GM12878 (cell line): Measurements from ENCODE around the gene PREB. TPM values are rescaled to one million over a fixed set of nuclear protein-coding genes. Genes with fewer than 3 reads are reported as not detected.
A peak's percentile ranks its signal among the peaks of the same experiment; 100 is the strongest.
"Not testable (repeated sequence)": the region's sequence is repeated elsewhere in the genome, so short reads cannot be mapped to it uniquely, and the experiment has no call there.

Source experiments
- ATAC-seq: fragments of 200-7000 bp; cut with Tn5 transposase; 3 replicates; pipeline ENCODE4 v1.9.1; 2020; ENCODE audit warnings: mild to moderate bottlenecking, moderate library complexity
- BruUV-seq: library from RNA; stranded (reverse); fragments of 400-500 nt; replicated peaks from 2 replicates; lab custom pipeline; 2021; lab: Mats Ljungman, UMichigan
- CTCF ChIA-PET: fragments of 300-600 bp; sonication (Branson Sonifier 250); formaldehyde crosslinking; extraction: SDS; loops from one replicate; lab custom pipeline; 2021; ENCODE audit warnings: inconsistent platforms; lab: Yijun Ruan, JAX
- POLR2A ChIA-PET: fragments of 350-600 bp; formaldehyde crosslinking; extraction: SDS; loops from one replicate; lab custom pipeline; 2021; ENCODE audit warnings: inconsistent platforms; lab: Charles Lee
- RAD21 ChIA-PET: fragments of 300-600 bp; sonication (Branson Sonifier 250); formaldehyde crosslinking; loops from one replicate; lab custom pipeline; 2023; ENCODE audit warnings: antibody characterized with exemption; ENCODE audit not compliant: unreplicated experiment; lab: Charles Lee
- SMC1A ChIA-PET: fragments of 300-600 bp; sonication (Branson Sonifier 250); formaldehyde crosslinking; loops from one replicate; lab custom pipeline; 2023; ENCODE audit not compliant: unreplicated experiment, uncharacterized antibody; lab: Charles Lee
- DNase-seq: peaks from one replicate; pipeline ENCODE4 v3.0.0-alpha.2; 2011; ENCODE audit warnings: low read depth, low spot score
- FAIRE-seq: peaks from 3 replicates; lab custom pipeline; 2011; peaks lifted over from hg19 to GRCh38; lab: Jason Lieb, UNC
- H2AFZ ChIP-seq: 2 replicates; pipeline ENCODE4 v1.6.0; 2011; ENCODE audit warnings: low read depth, low read length, control low read depth; ENCODE audit not compliant: control insufficient read depth
- H3K27ac ChIP-seq: 2 replicates; pipeline ENCODE4 v1.5.1; 2011; ENCODE audit warnings: control low read depth; ENCODE audit not compliant: control insufficient read depth, insufficient read depth
- H3K27me3 ChIP-seq, 2 experiments: replicated peaks in 1 of 2; 2 replicates each; pipeline versions ENCODE4 v1.6.0 to v1.6.1; 2011; ENCODE audit warnings: low read length in 1 of 2; ENCODE audit not compliant: control insufficient read depth in 2 of 2, insufficient read depth in 2 of 2
- H3K36me3 ChIP-seq, 2 experiments: 2 replicates each; pipeline ENCODE4 v1.5.1; 2011; ENCODE audit warnings: low read length in 1 of 2; ENCODE audit not compliant: control insufficient read depth in 2 of 2, insufficient read depth in 2 of 2
- H3K4me1 ChIP-seq: 2 replicates; pipeline ENCODE4 v1.6.1; 2011; ENCODE audit warnings: mild to moderate bottlenecking, low read length, moderate library complexity, mixed read lengths; ENCODE audit not compliant: control insufficient read depth, insufficient read depth
- H3K4me2 ChIP-seq: 2 replicates; pipeline ENCODE4 v1.6.0; 2011; ENCODE audit warnings: control low read depth; ENCODE audit not compliant: control insufficient read depth, insufficient read depth
- H3K4me3 ChIP-seq: fragments of 200-600 bp; sonication (generic); 2 replicates; pipeline ENCODE4 v1.5.1; 2016
- H3K79me2 ChIP-seq: 2 replicates; pipeline ENCODE4 v1.6.0; 2011; ENCODE audit warnings: low read length; ENCODE audit not compliant: control insufficient read depth, insufficient read depth
- H3K9ac ChIP-seq: 2 replicates; pipeline ENCODE4 v1.8.0; 2011; ENCODE audit warnings: low read length, control low read depth, mixed read lengths; ENCODE audit not compliant: control insufficient read depth, insufficient read depth
- H3K9me3 ChIP-seq: replicated peaks from 3 replicates; pipeline ENCODE4 v1.5.1; 2011; ENCODE audit warnings: mild to moderate bottlenecking, low read length; ENCODE audit not compliant: control insufficient read depth, insufficient read depth
- H4K20me1 ChIP-seq: 2 replicates; pipeline ENCODE4 v1.6.0; 2011; ENCODE audit not compliant: control insufficient read depth, insufficient read depth
- CREM ChIP-seq: IDR thresholded peaks from 2 replicates; pipeline ENCODE4 v1.6.1; 2014; ENCODE audit warnings: antibody characterized with exemption, low read depth
- KDM1A ChIP-seq: fragments of 200-600 bp; sonication (generic); IDR thresholded peaks from 2 replicates; pipeline ENCODE4 v1.6.1; 2016; ENCODE audit warnings: borderline replicate concordance
- MEF2A ChIP-seq: IDR thresholded peaks from 2 replicates; pipeline ENCODE4 v1.6.1; 2011; ENCODE audit warnings: low read depth, mild to moderate bottlenecking, low read length, moderate library complexity; ENCODE audit not compliant: insufficient read depth
- NFYB ChIP-seq: IDR thresholded peaks from 2 replicates; pipeline ENCODE4 v1.6.1; 2011; ENCODE audit warnings: low read depth, mild to moderate bottlenecking, low read length, improper control_type of control experiment, moderate library complexity; ENCODE audit not compliant: insufficient read depth
- PML ChIP-seq: IDR thresholded peaks from 2 replicates; pipeline ENCODE4 v1.6.1; 2012; ENCODE audit warnings: low read length, inconsistent platforms
- YY1 ChIP-seq: IDR thresholded peaks from 2 replicates; pipeline ENCODE4 v1.6.1; 2011; ENCODE audit warnings: low read depth, mild to moderate bottlenecking, low read length
- ZBTB11 ChIP-seq: fragments of 450-650 bp; formaldehyde crosslinking; IDR thresholded peaks from 2 replicates; pipeline ENCODE4 v1.5.0; 2022; ENCODE audit warnings: mild to moderate bottlenecking, missing genetic modification characterization
- ZNF384 ChIP-seq: IDR thresholded peaks from 2 replicates; pipeline ENCODE4 v1.6.1; 2012; ENCODE audit warnings: low read depth, mild to moderate bottlenecking, low read length, improper control_type of control experiment, borderline replicate concordance
- WGBS: methylation state at CpG from one replicate; pipeline ENCODE4 v1.1.6; 2016; ENCODE audit warnings: low lambda C conversion rate; ENCODE audit not compliant: insufficient replicate concordance, insufficient coverage; ENCODE audit errors: missing lambda C conversion rate; 5-methylcytosine and 5-hydroxymethylcytosine counted together
- in situ Hi-C: fragments of 300-500 bp; cut with MboI; formaldehyde crosslinking; loops from 9 replicates; pipeline ENCODE4 v1.14.3; 2018; ENCODE audit warnings: mixed read lengths
- intact Hi-C: fragments of 100-400 bp; cut with micrococcal nuclease; formaldehyde crosslinking; loops from one replicate; pipeline ENCODE4 v1.14.2; 2022; ENCODE audit not compliant: unreplicated experiment
- polyA plus RNA-seq, 11 experiments: library from polyadenylated mRNA; depleted of rRNA in 4 of 11; unstranded in 6 of 11; stranded (reverse) in 5 of 11; fragments of >200 nt; fragmentation: Nextera tagmentation in 4 of 11; fragmentation: Illumina TruSeq in 1 of 11; extraction: Ambion mirVana in 4 of 11; extraction: Trizol in 1 of 11; gene quantifications; 1 replicate in 1 of 11; 2 replicates in 10 of 11; pipeline versions ENCODE4 v1.2.1 to v1.2.3, GENCODE V29; 2011 to 2016; ENCODE audit warnings: inconsistent platforms in 2 of 11, missing spikeins in 2 of 11, low read depth in 1 of 11
- total RNA-seq, 4 experiments: library from RNA; depleted of rRNA in 3 of 4; stranded (reverse); fragments of >200 nt in 3 of 4; fragmentation: Illumina TruSeq in 1 of 4; extraction: Trizol in 1 of 4; gene quantifications; 2 replicates each; pipeline versions ENCODE4 v1.2.1 to v1.2.3, GENCODE V29; 2013 to 2021

Gene PREB
- total and polyA plus RNA-seq, 10 of the 15 experiments (the other 5 are each of a cell fraction or from before 2014, with no cell fraction given): 26.3 to 101 (median 52.7) TPM

- FAIRE-seq, H3K9me3 ChIP-seq, H3K4me1 ChIP-seq, H3K36me3 ChIP-seq, H3K27me3 ChIP-seq, H3K79me2 ChIP-seq, POLR2A ChIA-PET, H3K4me2 ChIP-seq, H4K20me1 ChIP-seq, H3K4me3 ChIP-seq, ATAC-seq, in situ Hi-C loops, H3K27ac ChIP-seq, DNase-seq, H3K9ac ChIP-seq, intact Hi-C loops, H2AFZ ChIP-seq, BruUV-seq: not testable (repeated sequence)
- SMC1A ChIA-PET: interaction anchor here (0.7 kb wide), 1 partner anchor 169 kb away, joined by 3 read pairs; no protein-coding TSS in a partner anchor
- RAD21 ChIA-PET: interaction anchor here (0.6 to 1.2 kb wide), 3 partner anchors 11 to 1094 kb away, joined by 4 read pairs; no protein-coding TSS in a partner anchor
- 79% methylated on average over 24 of the region's 24 CpGs for WGBS
- TF ChIP-seq NFYB: 0 out of 2 replicates have a peak, but pooled peaks have one; percentile 49
- CTCF ChIA-PET: interaction anchor here (0.8 kb wide), 1 partner anchor 59 kb away, joined by 4 read pairs; no protein-coding TSS in a partner anchor
These were observed 23.7 kb downstream of the PREB start for GRCh38 chr2:27110603-27111352.

GRCh38 chr2:27109083-27109482, 25.4 kb downstream of the PREB start:
- H4K20me1 ChIP-seq: no peaks in the 10 kb centered on the region
- no peak overlapping the region for H2AFZ ChIP-seq
- RAD21 ChIA-PET: no interaction called here
- H3K79me2 ChIP-seq: no peaks in the 10 kb centered on the region
- no peak overlapping the region for H3K9ac ChIP-seq
- no peaks in the 10 kb centered on the region for H3K9me3 ChIP-seq
- H3K4me2 ChIP-seq: no peak overlapping the region
- no peak for FAIRE-seq
- CTCF ChIA-PET: interaction anchor here (0.7 to 1.6 kb wide), 2 partner anchors 24 to 68 kb away, joined by 3 read pairs; no protein-coding TSS in a partner anchor
- POLR2A ChIA-PET: interaction anchor here (0.7 kb wide), 1 partner anchor 299 kb away, joined by 4 read pairs; no protein-coding TSS in a partner anchor
- 50% methylated on average over 3 of the region's 3 CpGs for WGBS
- in situ Hi-C loops (no loop called here), intact Hi-C loops (no loop called here)
- SMC1A ChIA-PET: interaction anchor here (0.7 to 1.0 kb wide), 2 partner anchors 162 to 1047 kb away, joined by 3 read pairs; no protein-coding TSS in a partner anchor
- no TSS peak for BruUV-seq
- H3K27ac ChIP-seq: no peak overlapping the region
- H3K4me1 ChIP-seq: no peaks in the 10 kb centered on the region
- no peak overlapping the region for H3K4me3 ChIP-seq
- no peak for ATAC-seq
- H3K27me3 ChIP-seq: no peaks in the 10 kb centered on the region; a peak in 2 of 4 replicates
- DNase-seq: no peak
- H3K36me3 ChIP-seq: no peaks in the 10 kb centered on the region
- TF ChIP-seq KDM1A (no peak), ZNF384 (no peak), PML (no peak), YY1 (no peak), ZBTB11 (CRISPR knock-in tag) (no peak), MEF2A (no peak), CREM (no peak)
